Gastrocnemius medialis (tissue), 4 donors: ENCODE data around the gene GABRA1.

ENCODE experiments used
- CTCF ChIP-seq, 5 experiments: fragments of 450-650 bp in 3 of 5; fragments of 200-600 bp in 2 of 5; sonication (generic) in 2 of 5; IDR thresholded peaks in 4 of 5; conservative IDR thresholded peaks in 1 of 5; 1 replicate in 4 of 5; 2 replicates in 1 of 5; pipeline ENCODE4 v1.5.1; 2016 to 2019; ENCODE audit warnings: antibody characterized with exemption in 5 of 5, mild to moderate bottlenecking in 3 of 5, moderate library complexity in 3 of 5
- POLR2A ChIP-seq, 2 donors: fragments of 450-650 bp; IDR thresholded peaks; one replicate each; pipeline ENCODE4 v1.6.1; 2017; ENCODE audit warnings: antibody characterized with exemption in 2 of 2, mild to moderate bottlenecking in 2 of 2, moderate library complexity in 2 of 2

- no peak for TF ChIP-seq POLR2A (IDR thresholded peaks at IDR 0.05)
- no peak for TF ChIP-seq CTCF (IDR thresholded peaks at IDR 0.05 in 4 of 5, conservative IDR thresholded peaks at IDR 0.05 in 1 of 5)
These were observed 15.9 kb downstream of the GABRA1 start for GRCh38 chr5:161863811-161864210.
